HEK293T (cell line): ENCODE measurements around the gene SGMS1.

Experiments used
- CTCF ChIA-PET: fragments of 350-600 bp; formaldehyde crosslinking; extraction: SDS; loops from one replicate; lab custom pipeline; 2021; ENCODE audit warnings: antibody characterized with exemption, inconsistent platforms; lab: Yijun Ruan, JAX
- POLR2A ChIA-PET: fragments of 350-600 bp; formaldehyde crosslinking; extraction: SDS; loops from one replicate; lab custom pipeline; 2020; ENCODE audit warnings: antibody characterized with exemption, inconsistent platforms; lab: Yijun Ruan, JAX
- DNase-seq: peaks from one replicate; pipeline ENCODE4 v3.0.0; 2012; ENCODE audit warnings: mixed read lengths; ENCODE audit errors: extremely low spot score
- ARNT ChIP-seq: fragments of 450-650 bp; IDR thresholded peaks from 2 replicates; pipeline ENCODE4 v1.6.1; 2017; ENCODE audit warnings: mild to moderate bottlenecking
- BHLHE40 ChIP-seq: fragments of 450-650 bp; IDR thresholded peaks from 2 replicates; pipeline ENCODE4 v1.6.1; 2016; ENCODE audit warnings: mild to moderate bottlenecking, moderate library complexity, borderline replicate concordance
- CTBP1 ChIP-seq: fragments of 450-650 bp; IDR thresholded peaks from 2 replicates; pipeline ENCODE4 v1.6.1; 2016; ENCODE audit warnings: borderline replicate concordance
- ELF4 ChIP-seq: fragments of 450-650 bp; IDR thresholded peaks from 2 replicates; pipeline ENCODE4 v1.6.1; 2017; ENCODE audit warnings: antibody characterized with exemption
- FOXA1 ChIP-seq: fragments of 450-650 bp; IDR thresholded peaks from 2 replicates; pipeline ENCODE4 v1.6.1; 2016; ENCODE audit warnings: mild to moderate bottlenecking
- FOXK2 ChIP-seq: fragments of 450-650 bp; IDR thresholded peaks from 2 replicates; pipeline ENCODE4 v1.6.1; 2016; ENCODE audit warnings: mild to moderate bottlenecking
- FOXM1 ChIP-seq: fragments of 450-650 bp; IDR thresholded peaks from 2 replicates; pipeline ENCODE4 v1.6.1; 2017; ENCODE audit warnings: mild to moderate bottlenecking, borderline replicate concordance
- HDGF ChIP-seq: fragments of 450-650 bp; IDR thresholded peaks from 2 replicates; pipeline ENCODE4 v1.6.1; 2017; ENCODE audit warnings: antibody characterized with exemption, borderline replicate concordance
- L3MBTL2 ChIP-seq: fragments of 450-650 bp; conservative IDR thresholded peaks from 2 replicates; pipeline ENCODE4 v1.6.1; 2016; ENCODE audit warnings: mild to moderate bottlenecking
- LEF1 ChIP-seq: fragments of 450-650 bp; IDR thresholded peaks from 2 replicates; pipeline ENCODE4 v1.6.1; 2017; ENCODE audit warnings: mild to moderate bottlenecking, borderline replicate concordance
- NFRKB ChIP-seq: fragments of 450-650 bp; IDR thresholded peaks from 2 replicates; pipeline ENCODE4 v1.6.1; 2016; ENCODE audit warnings: mild to moderate bottlenecking, moderate library complexity
- SP1 ChIP-seq: fragments of 450-650 bp; IDR thresholded peaks from 2 replicates; pipeline ENCODE4 v1.6.1; 2017
- SUZ12 ChIP-seq: fragments of 450-650 bp; IDR thresholded peaks from 2 replicates; pipeline ENCODE4 v1.6.1; 2016; ENCODE audit warnings: mild to moderate bottlenecking
- TARDBP ChIP-seq: fragments of 450-650 bp; IDR thresholded peaks from 2 replicates; pipeline ENCODE4 v1.6.1; 2016
- ZNF384 ChIP-seq: fragments of 450-650 bp; IDR thresholded peaks from 2 replicates; pipeline ENCODE4 v1.6.1; 2016
- TF ChIP-seq, protein P1 (sequence below): fragments of 450-650 bp; IDR thresholded peaks from 2 replicates; pipeline ENCODE4 v1.6.1; 2016

The SGMS1 gene

GRCh38 chr10:50385624-50386023 is 238.1 kb downstream of the SGMS1 start:
- no peak for DNase-seq
- POLR2A ChIA-PET: interaction anchor here (0.8 kb wide), 1 partner anchor 25 kb away, joined by 3 read pairs; no protein-coding TSS in a partner anchor
- TF ChIP-seq ZNF384 (no peak), BHLHE40 (no peak), LEF1 (no peak), SUZ12 (no peak), FOXK2 (no peak), FOXA1 (no peak)
- TF ChIP-seq, protein P1, sequence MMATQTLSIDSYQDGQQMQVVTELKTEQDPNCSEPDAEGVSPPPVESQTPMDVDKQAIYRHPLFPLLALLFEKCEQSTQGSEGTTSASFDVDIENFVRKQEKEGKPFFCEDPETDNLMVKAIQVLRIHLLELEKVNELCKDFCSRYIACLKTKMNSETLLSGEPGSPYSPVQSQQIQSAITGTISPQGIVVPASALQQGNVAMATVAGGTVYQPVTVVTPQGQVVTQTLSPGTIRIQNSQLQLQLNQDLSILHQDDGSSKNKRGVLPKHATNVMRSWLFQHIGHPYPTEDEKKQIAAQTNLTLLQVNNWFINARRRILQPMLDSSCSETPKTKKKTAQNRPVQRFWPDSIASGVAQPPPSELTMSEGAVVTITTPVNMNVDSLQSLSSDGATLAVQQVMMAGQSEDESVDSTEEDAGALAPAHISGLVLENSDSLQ: no peak
- CTCF ChIA-PET: no interaction called here

- ChIA-PET POLR2A (no interaction called here), CTCF (no interaction called here)
- TF ChIP-seq, protein P1: no peak
- TF ChIP-seq ZNF384 (no peak), ELF4 (no peak), CTBP1 (no peak)
- no peak for DNase-seq
These were observed 238.9 kb downstream of the SGMS1 start for GRCh38 chr10:50384898-50385297.

DNA sequence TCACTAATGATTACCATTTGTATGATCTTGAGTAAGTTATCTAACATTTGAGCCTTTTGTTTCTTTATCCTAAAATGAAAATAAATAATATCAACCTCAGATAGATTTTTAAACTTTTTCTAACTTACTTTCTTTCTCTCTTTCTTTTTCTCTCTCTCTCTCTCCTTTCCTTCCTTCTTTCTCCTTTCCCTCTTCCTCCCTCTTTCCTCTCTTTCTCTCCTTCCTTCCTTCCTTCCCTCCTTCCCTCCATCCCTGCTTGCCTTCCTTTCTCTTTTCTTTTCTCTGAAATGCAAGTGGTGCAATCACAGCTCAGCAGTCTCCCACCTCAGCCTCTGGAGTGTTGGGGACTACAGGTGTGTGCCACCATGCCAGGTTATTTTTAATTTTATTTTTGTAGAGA is 239.5 kb downstream of the SGMS1 start:
- ChIA-PET CTCF (no interaction called here), POLR2A (no interaction called here)
- DNase-seq: no peak
- TF ChIP-seq L3MBTL2 (no peak), TARDBP (no peak), BHLHE40 (no peak), ELF4 (no peak), FOXK2 (no peak), SUZ12 (no peak), LEF1 (no peak), ZNF384 (no peak), CTBP1 (no peak), SP1 (no peak), HDGF (no peak), NFRKB (no peak)
- TF ChIP-seq, protein P1: no peak

GRCh38 chr10:50382576-50383023 is 241.2 kb downstream of the SGMS1 start:
- DNase-seq: no peak
- ChIA-PET CTCF (interaction anchor here (1.8 kb wide), 1 partner anchor 15 kb away, joined by 5 read pairs; no protein-coding TSS in a partner anchor), POLR2A (no interaction called here)
- TF ChIP-seq, protein P1: no peak
- TF ChIP-seq SP1 (no peak), BHLHE40 (no peak), L3MBTL2 (no peak), FOXM1 (no peak), LEF1 (no peak), NFRKB (no peak), ZNF384 (no peak)

- no peak for TF ChIP-seq SP1
- TF ChIP-seq ELF4: no peak
- no peak for TF ChIP-seq SUZ12
- TF ChIP-seq FOXA1: no peak
- no peak for TF ChIP-seq HDGF
- no peak for TF ChIP-seq NFRKB
- no peak for TF ChIP-seq ARNT
- no peak for TF ChIP-seq BHLHE40
- no peak for TF ChIP-seq TARDBP
- TF ChIP-seq L3MBTL2: no peak
- no peak for TF ChIP-seq ZNF384
- no peak for TF ChIP-seq FOXK2
- no peak for DNase-seq
- ChIA-PET CTCF (interaction anchor here (1.8 kb wide), 1 partner anchor 14 kb away, joined by 5 read pairs; no protein-coding TSS in a partner anchor), POLR2A (no interaction called here)
These were observed 242.1 kb downstream of the SGMS1 start for GRCh38 chr10:50381642-50382041.

- ChIA-PET CTCF (no interaction called here), POLR2A (no interaction called here)
- no peak for DNase-seq
- TF ChIP-seq CTBP1 (no peak), BHLHE40 (no peak), L3MBTL2 (no peak), ELF4 (no peak), ZNF384 (no peak), TARDBP (no peak), SP1 (no peak), HDGF (no peak)
These were observed 244.1 kb downstream of the SGMS1 start for GRCh38 chr10:50379616-50380015.
